ENCODE measurements around the gene TMEM44. TPM values are rescaled to one million over a fixed set of nuclear protein-coding genes. Genes with fewer than 3 reads are reported as not detected.

TMEM44 gene
- total and polyA plus RNA-seq, 8 donors: 13.4 to 46.2 (median 34.9) TPM

DNA sequence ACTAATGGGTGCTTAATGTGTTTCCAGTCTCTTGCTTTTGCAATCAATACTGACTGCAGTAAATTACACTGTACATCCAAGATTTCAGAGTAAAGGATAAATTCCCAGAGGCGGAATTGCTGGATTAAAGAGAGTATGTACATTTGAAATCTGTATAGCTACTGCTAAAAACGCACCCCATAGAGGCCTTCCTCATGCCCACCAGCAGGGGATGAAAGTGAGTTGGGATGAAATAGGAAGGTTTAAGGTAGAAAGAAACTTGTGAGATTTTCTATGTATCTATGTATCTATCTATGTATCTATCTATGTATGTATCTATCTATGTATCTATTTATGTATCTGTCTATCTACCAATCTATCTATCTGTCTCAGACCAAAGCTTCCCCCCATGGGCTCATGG is 28.4 kb downstream of the TMEM44 start:
- no peak overlapping the region for H3K4me3 ChIP-seq
- H3K4me1 ChIP-seq: peaks cover 0 to 3% of the 10 kb centered on the region in 2 donors
- no peak for DNase-seq
- TF ChIP-seq, protein P1, sequence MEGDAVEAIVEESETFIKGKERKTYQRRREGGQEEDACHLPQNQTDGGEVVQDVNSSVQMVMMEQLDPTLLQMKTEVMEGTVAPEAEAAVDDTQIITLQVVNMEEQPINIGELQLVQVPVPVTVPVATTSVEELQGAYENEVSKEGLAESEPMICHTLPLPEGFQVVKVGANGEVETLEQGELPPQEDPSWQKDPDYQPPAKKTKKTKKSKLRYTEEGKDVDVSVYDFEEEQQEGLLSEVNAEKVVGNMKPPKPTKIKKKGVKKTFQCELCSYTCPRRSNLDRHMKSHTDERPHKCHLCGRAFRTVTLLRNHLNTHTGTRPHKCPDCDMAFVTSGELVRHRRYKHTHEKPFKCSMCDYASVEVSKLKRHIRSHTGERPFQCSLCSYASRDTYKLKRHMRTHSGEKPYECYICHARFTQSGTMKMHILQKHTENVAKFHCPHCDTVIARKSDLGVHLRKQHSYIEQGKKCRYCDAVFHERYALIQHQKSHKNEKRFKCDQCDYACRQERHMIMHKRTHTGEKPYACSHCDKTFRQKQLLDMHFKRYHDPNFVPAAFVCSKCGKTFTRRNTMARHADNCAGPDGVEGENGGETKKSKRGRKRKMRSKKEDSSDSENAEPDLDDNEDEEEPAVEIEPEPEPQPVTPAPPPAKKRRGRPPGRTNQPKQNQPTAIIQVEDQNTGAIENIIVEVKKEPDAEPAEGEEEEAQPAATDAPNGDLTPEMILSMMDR (IDR thresholded peaks at IDR 0.05): no peak
- intact Hi-C loops (cut with DNase I): no loop called here
- no peak overlapping the region for H3K27ac ChIP-seq
- H3K9me3 ChIP-seq: no peaks in the 10 kb centered on the region
- H3K36me3 ChIP-seq: peaks cover 0 to 6% of the 10 kb centered on the region in 2 donors
- no peaks in the 10 kb centered on the region for H3K27me3 ChIP-seq
- ATAC-seq: no peak

DNA sequence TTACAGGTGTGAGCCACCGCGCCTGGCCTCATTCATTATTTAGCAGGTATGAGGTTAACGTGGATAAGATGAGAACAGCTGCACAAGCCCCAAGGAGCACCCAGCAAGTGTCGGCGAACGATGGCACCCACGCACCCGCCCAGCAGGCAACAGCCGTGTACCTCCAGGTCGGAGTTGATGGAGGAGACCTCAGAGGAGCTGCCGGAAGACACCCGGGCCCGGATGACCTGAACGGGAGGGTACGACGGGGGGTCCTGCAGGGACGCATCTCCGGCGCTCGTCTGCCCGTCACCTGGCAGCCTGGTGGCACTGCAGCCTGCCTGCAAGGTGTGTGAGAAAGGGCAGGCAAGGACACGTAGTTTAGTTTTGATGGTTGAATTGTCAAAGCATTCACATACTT is 29.1 kb downstream of the TMEM44 start:
- ATAC-seq (no peak), DNase-seq (peak in 1 of 4 donors; percentile 71)
- Histone ChIP-seq H3K4me1 (peaks cover 0 to 3% of the 10 kb centered on the region in 2 donors), H3K36me3 (peaks cover 0 to 2% of the 10 kb centered on the region in 2 donors), H3K9me3 (no peaks in the 10 kb centered on the region), H3K27me3 (no peaks in the 10 kb centered on the region), H3K4me3 (no peak overlapping the region), H3K27ac (no peak overlapping the region)
- intact Hi-C loops (cut with DNase I): no loop called here
- TF ChIP-seq, protein P1 (IDR thresholded peaks at IDR 0.05): no peak

DNA sequence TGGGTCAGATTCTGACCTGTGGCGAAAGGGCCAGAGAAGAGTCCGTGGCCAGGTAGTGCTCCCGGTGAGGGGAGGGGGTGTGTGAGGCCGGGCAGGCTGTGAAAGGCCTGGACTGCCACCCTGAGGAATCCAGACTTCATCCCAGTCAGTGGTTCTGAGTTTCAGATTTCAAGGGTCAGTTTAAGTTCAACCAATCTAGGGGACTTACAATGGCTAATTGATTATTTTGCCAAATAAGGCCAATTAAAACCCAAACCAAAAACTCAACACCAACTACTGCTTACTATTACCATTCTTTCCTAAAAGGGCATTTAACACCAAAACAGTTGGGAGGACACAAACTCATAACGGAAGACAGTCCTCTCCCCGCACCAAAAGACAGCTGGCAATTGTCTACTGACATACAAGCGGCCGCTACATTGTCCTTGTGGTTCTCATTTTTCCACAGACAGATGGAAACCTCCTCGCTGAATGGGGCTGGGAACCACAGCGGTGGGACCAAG is 30.5 kb downstream of the TMEM44 start:
- H3K27ac ChIP-seq: no peak overlapping the region
- DNase-seq: peak in 3 of 4 donors; percentile 24 to 57 (median 31)
- TF ChIP-seq, protein P1 (IDR thresholded peaks at IDR 0.05): no peak
- no peaks in the 10 kb centered on the region for H3K27me3 ChIP-seq
- no peaks in the 10 kb centered on the region for H3K36me3 ChIP-seq
- H3K9me3 ChIP-seq: no peaks in the 10 kb centered on the region
- H3K4me3 ChIP-seq: no peak overlapping the region
- H3K4me1 ChIP-seq: no peaks in the 10 kb centered on the region
- no peak for ATAC-seq
- intact Hi-C loops (cut with DNase I): no loop called here

DNA sequence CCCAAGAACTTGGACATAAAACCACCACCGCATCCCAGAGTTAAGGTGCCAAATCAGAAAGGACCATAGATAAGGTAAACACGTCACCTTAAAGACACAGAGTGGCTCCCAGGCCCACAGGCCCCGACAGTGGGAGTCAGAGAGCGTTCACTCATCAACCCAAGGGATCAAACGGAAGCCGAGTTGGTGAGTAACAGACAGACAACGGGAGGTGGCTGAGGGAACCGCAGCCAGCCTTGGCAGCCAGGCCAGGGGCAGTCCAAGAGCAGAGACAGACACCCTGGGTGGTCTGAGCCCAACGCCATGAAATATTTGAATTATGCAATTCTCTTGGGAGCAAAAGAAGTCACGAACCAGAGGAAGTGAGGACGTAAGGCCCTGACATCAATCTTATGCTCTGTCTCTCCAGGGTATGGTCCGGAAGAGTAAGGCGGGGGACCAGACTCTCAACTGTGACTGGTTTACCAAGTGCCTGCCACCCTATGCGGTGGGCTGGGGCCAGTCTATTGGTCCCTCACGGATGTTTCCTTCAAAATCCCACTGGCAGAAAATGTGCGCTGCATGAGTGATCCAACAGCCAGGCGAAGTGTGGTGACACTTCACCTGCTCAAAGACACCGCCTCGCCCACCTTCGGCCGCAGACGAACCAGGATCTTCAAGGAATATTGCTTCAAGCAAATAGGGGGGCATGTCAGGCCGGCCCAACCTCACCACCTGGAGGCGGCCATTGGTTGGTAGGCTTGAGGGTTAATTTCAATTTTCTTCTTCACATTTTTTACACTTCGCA is 34.3 kb downstream of the TMEM44 start:
- H3K4me3 ChIP-seq: no peak overlapping the region
- intact Hi-C loops (cut with DNase I): no loop called here
- H3K4me1 ChIP-seq: peaks cover 0 to 7% of the 10 kb centered on the region in 2 donors
- H3K27me3 ChIP-seq: no peaks in the 10 kb centered on the region
- ATAC-seq (peak; percentile 10), DNase-seq (peak in 1 of 4 donors; percentile 76)
- H3K9me3 ChIP-seq: no peaks in the 10 kb centered on the region
- no peak overlapping the region for H3K27ac ChIP-seq
- TF ChIP-seq, protein P1 (IDR thresholded peaks at IDR 0.05): no peak
- H3K36me3 ChIP-seq: no peaks in the 10 kb centered on the region

DNA sequence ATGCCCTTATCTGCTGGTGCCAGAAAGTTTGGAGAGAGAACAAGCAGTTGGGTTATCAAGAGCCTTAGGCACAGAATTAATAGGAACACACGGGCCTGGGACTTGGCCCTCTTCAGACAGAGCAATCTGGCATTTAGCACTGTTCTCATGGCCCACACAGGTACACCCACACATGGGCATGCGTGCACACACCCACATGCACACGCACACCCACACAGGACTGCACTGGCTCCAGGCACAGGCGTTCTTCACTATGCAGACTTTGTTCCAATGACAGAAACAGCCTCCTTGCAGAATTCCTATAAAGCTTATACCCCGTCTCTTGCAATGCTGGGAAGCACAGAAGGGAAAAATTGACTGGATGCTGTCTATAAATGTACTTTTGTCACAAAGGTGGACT is 36.3 kb downstream of the TMEM44 start:
- TF ChIP-seq, protein P1 (IDR thresholded peaks at IDR 0.05): no peak
- ATAC-seq (no peak), DNase-seq (peak in 1 of 4 donors; percentile 3)
- H3K36me3 ChIP-seq: no peaks in the 10 kb centered on the region
- no peaks in the 10 kb centered on the region for H3K27me3 ChIP-seq
- intact Hi-C loops (cut with DNase I): no loop called here
- H3K4me3 ChIP-seq: no peak overlapping the region
- H3K27ac ChIP-seq: no peak overlapping the region
- H3K9me3 ChIP-seq: no peaks in the 10 kb centered on the region
- peaks cover 0 to 15% of the 10 kb centered on the region in 2 donors for H3K4me1 ChIP-seq
